Mesendoderm (in vitro differentiated cells): ENCODE measurements around the gene APLF.

Source experiments
- DNase-seq: peaks from one replicate; pipeline ENCODE4 v3.0.0; 2013
- H2AK5ac ChIP-seq: 2 replicates; pipeline ENCODE4 v1.6.1; 2013; ENCODE audit warnings: low read length, inconsistent platforms
- H2BK120ac ChIP-seq: 2 replicates; pipeline ENCODE4 v1.6.1; 2013; ENCODE audit warnings: low read depth, mild to moderate bottlenecking, low read length, moderate library complexity, mixed read lengths
- H2BK15ac ChIP-seq: replicated peaks from 2 replicates; pipeline ENCODE4 v1.6.1; 2013; ENCODE audit warnings: low read depth, mild to moderate bottlenecking, moderate library complexity
- H2BK5ac ChIP-seq: 2 replicates; pipeline ENCODE4 v1.6.1; 2013; ENCODE audit warnings: low read length, inconsistent platforms
- H3K18ac ChIP-seq: 2 replicates; pipeline ENCODE4 v1.6.1; 2013; ENCODE audit warnings: mild to moderate bottlenecking, low read length, mixed read lengths
- H3K23ac ChIP-seq: one replicate; pipeline ENCODE4 v1.6.1; 2013; ENCODE audit warnings: low read length
- H3K27ac ChIP-seq: 2 replicates; pipeline ENCODE4 v1.5.1; 2013; ENCODE audit warnings: low read depth, mild to moderate bottlenecking, inconsistent platforms, low read length, moderate library complexity
- H3K27me3 ChIP-seq: 2 replicates; pipeline ENCODE4 v1.6.1; 2013; ENCODE audit warnings: low read length, control low read depth, mild to moderate bottlenecking, inconsistent platforms; ENCODE audit not compliant: insufficient read depth, poor library complexity
- H3K36me3 ChIP-seq: 2 replicates; pipeline ENCODE4 v1.6.1; 2013; ENCODE audit warnings: low read length, inconsistent platforms; ENCODE audit not compliant: control insufficient read depth, insufficient read depth
- H3K4ac ChIP-seq: one replicate; pipeline ENCODE4 v1.6.1; 2013; ENCODE audit warnings: low read depth, mild to moderate bottlenecking, low read length, moderate library complexity
- H3K4me1 ChIP-seq: 2 replicates; pipeline ENCODE4 v1.6.1; 2013; ENCODE audit warnings: low read depth, low read length, inconsistent platforms; ENCODE audit not compliant: control insufficient read depth
- H3K4me2 ChIP-seq: 2 replicates; pipeline ENCODE4 v1.6.1; 2013; ENCODE audit warnings: low read length
- H3K4me3 ChIP-seq: 2 replicates; pipeline ENCODE4 v1.5.1; 2013; ENCODE audit warnings: mild to moderate bottlenecking, low read length
- H3K56ac ChIP-seq: one replicate; pipeline ENCODE4 v1.6.1; 2013; ENCODE audit warnings: low read length
- H3K79me1 ChIP-seq: 2 replicates; pipeline ENCODE4 v1.6.1; 2013; ENCODE audit warnings: low read length, inconsistent platforms
- H3K79me2 ChIP-seq: 2 replicates; pipeline ENCODE4 v1.6.1; 2013; ENCODE audit warnings: mild to moderate bottlenecking, low read length; ENCODE audit not compliant: control insufficient read depth, insufficient read depth
- H3K9ac ChIP-seq: 2 replicates; pipeline ENCODE4 v1.6.1; 2013; ENCODE audit warnings: low read length, inconsistent platforms
- H4K5ac ChIP-seq: one replicate; pipeline ENCODE4 v1.6.1; 2013; ENCODE audit warnings: low read length
- H4K8ac ChIP-seq: one replicate; pipeline ENCODE4 v1.6.1; 2013; ENCODE audit warnings: low read depth, mild to moderate bottlenecking, control low read depth, low read length, moderate library complexity
- WGBS: extraction: QIAGEN DNeasy Blood & Tissue Kit; methylation state at CpG from one replicate; pipeline ENCODE4 v1.1.7; 2013; ENCODE audit warnings: low lambda C conversion rate, missing lambda C conversion rate; ENCODE audit not compliant: insufficient coverage; ENCODE audit errors: extremely low coverage; 5-methylcytosine and 5-hydroxymethylcytosine counted together

APLF gene

GRCh38 chr2:68559692-68560091, 92.3 kb downstream of the APLF start:
- Histone ChIP-seq H3K4ac (no peak overlapping the region), H2AK5ac (no peak overlapping the region), H3K18ac (no peak overlapping the region), H2BK15ac (no peak overlapping the region), H4K8ac (no peak overlapping the region), H3K9ac (no peak overlapping the region), H3K4me1 (no peaks in the 10 kb centered on the region), H2BK5ac (no peak overlapping the region), H3K4me3 (no peak overlapping the region), H3K56ac (no peak overlapping the region), H3K27ac (no peak overlapping the region), H3K79me2 (no peaks in the 10 kb centered on the region), H3K79me1 (no peaks in the 10 kb centered on the region), H4K5ac (no peak overlapping the region), H3K23ac (no peak overlapping the region), H2BK120ac (no peak overlapping the region), H3K4me2 (no peak overlapping the region), H3K27me3 (no peaks in the 10 kb centered on the region), H3K36me3 (no peaks in the 10 kb centered on the region)
- DNase-seq: no peak
- no CpG with 5 or more reads among the region's 2 CpGs for WGBS

GRCh38 chr2:68560545-68560944, 93.2 kb downstream of the APLF start:
- H3K18ac ChIP-seq: no peak overlapping the region
- no peaks in the 10 kb centered on the region for H3K79me2 ChIP-seq
- H3K27ac ChIP-seq: no peak overlapping the region
- H3K56ac ChIP-seq: no peak overlapping the region
- no peak for DNase-seq
- H3K27me3 ChIP-seq: no peaks in the 10 kb centered on the region
- no peak overlapping the region for H2BK5ac ChIP-seq
- H3K4me3 ChIP-seq: no peak overlapping the region
- no peak overlapping the region for H4K5ac ChIP-seq
- WGBS: no CpG with 5 or more reads among the region's 2 CpGs
- H3K4me1 ChIP-seq: no peaks in the 10 kb centered on the region
- H4K8ac ChIP-seq: no peak overlapping the region
- no peaks in the 10 kb centered on the region for H3K36me3 ChIP-seq
- no peaks in the 10 kb centered on the region for H3K79me1 ChIP-seq
- H2BK15ac ChIP-seq: no peak overlapping the region
- no peak overlapping the region for H2BK120ac ChIP-seq
- no peak overlapping the region for H3K9ac ChIP-seq
- H3K4me2 ChIP-seq: no peak overlapping the region
- H2AK5ac ChIP-seq: no peak overlapping the region
- H3K23ac ChIP-seq: no peak overlapping the region
- no peak overlapping the region for H3K4ac ChIP-seq

GRCh38 chr2:68561372-68561771, 94.0 kb downstream of the APLF start:
- WGBS: no CpG with 5 or more reads among the region's 3 CpGs
- Histone ChIP-seq H3K36me3 (no peaks in the 10 kb centered on the region), H4K8ac (no peak overlapping the region), H3K18ac (no peak overlapping the region), H3K4me1 (no peaks in the 10 kb centered on the region), H2BK5ac (no peak overlapping the region), H3K4ac (no peak overlapping the region), H3K79me1 (no peaks in the 10 kb centered on the region), H3K79me2 (no peaks in the 10 kb centered on the region), H3K4me2 (no peak overlapping the region), H3K23ac (no peak overlapping the region), H3K56ac (no peak overlapping the region), H3K27ac (no peak overlapping the region), H3K9ac (no peak overlapping the region), H2AK5ac (no peak overlapping the region), H3K27me3 (no peaks in the 10 kb centered on the region), H4K5ac (no peak overlapping the region), H2BK15ac (no peak overlapping the region), H2BK120ac (no peak overlapping the region), H3K4me3 (no peak overlapping the region)
- DNase-seq: no peak

GRCh38 chr2:68562934-68563333, 95.5 kb downstream of the APLF start:
- H3K56ac ChIP-seq: no peak overlapping the region
- H3K23ac ChIP-seq: no peak overlapping the region
- no peak overlapping the region for H2BK5ac ChIP-seq
- no peak overlapping the region for H3K27ac ChIP-seq
- no peak overlapping the region for H3K4me2 ChIP-seq
- no peak overlapping the region for H2BK15ac ChIP-seq
- H2BK120ac ChIP-seq: no peak overlapping the region
- DNase-seq: no peak
- H3K79me2 ChIP-seq: no peaks in the 10 kb centered on the region
- no peak overlapping the region for H3K18ac ChIP-seq
- H2AK5ac ChIP-seq: no peak overlapping the region
- no peaks in the 10 kb centered on the region for H3K36me3 ChIP-seq
- no peak overlapping the region for H3K9ac ChIP-seq
- no peak overlapping the region for H3K4me3 ChIP-seq
- H4K5ac ChIP-seq: no peak overlapping the region
- H3K4me1 ChIP-seq: no peaks in the 10 kb centered on the region
- H3K4ac ChIP-seq: no peak overlapping the region
- WGBS: no CpG with 5 or more reads among the region's 2 CpGs
- no peaks in the 10 kb centered on the region for H3K79me1 ChIP-seq
- no peak overlapping the region for H4K8ac ChIP-seq
- H3K27me3 ChIP-seq: no peaks in the 10 kb centered on the region

- Histone ChIP-seq H3K4me3 (no peak overlapping the region), H3K36me3 (no peaks in the 10 kb centered on the region), H3K4me1 (no peaks in the 10 kb centered on the region), H3K9ac (no peak overlapping the region), H2AK5ac (no peak overlapping the region), H3K18ac (no peak overlapping the region), H3K79me1 (no peaks in the 10 kb centered on the region), H3K79me2 (no peaks in the 10 kb centered on the region), H2BK120ac (no peak overlapping the region), H2BK5ac (no peak overlapping the region), H3K23ac (no peak overlapping the region), H3K56ac (no peak overlapping the region), H2BK15ac (no peak overlapping the region), H3K27ac (no peak overlapping the region), H3K4me2 (no peak overlapping the region), H3K4ac (no peak overlapping the region), H4K5ac (no peak overlapping the region), H3K27me3 (no peaks in the 10 kb centered on the region), H4K8ac (no peak overlapping the region)
- WGBS: no CpG with 5 or more reads among the region's 2 CpGs
- no peak for DNase-seq
Measured at GRCh38 chr2:68564426-68564825, 97.0 kb downstream of the APLF start.

- no peak overlapping the region for H2BK15ac ChIP-seq
- no peak overlapping the region for H3K23ac ChIP-seq
- H2AK5ac ChIP-seq: no peak overlapping the region
- H3K4me3 ChIP-seq: no peak overlapping the region
- H2BK5ac ChIP-seq: no peak overlapping the region
- H3K9ac ChIP-seq: no peak overlapping the region
- no peaks in the 10 kb centered on the region for H3K36me3 ChIP-seq
- no peak for DNase-seq
- no peaks in the 10 kb centered on the region for H3K79me1 ChIP-seq
- H3K4ac ChIP-seq: no peak overlapping the region
- H3K27me3 ChIP-seq: no peaks in the 10 kb centered on the region
- H3K4me2 ChIP-seq: no peak overlapping the region
- H4K5ac ChIP-seq: no peak overlapping the region
- no peak overlapping the region for H3K27ac ChIP-seq
- H4K8ac ChIP-seq: no peak overlapping the region
- H3K18ac ChIP-seq: no peak overlapping the region
- no peak overlapping the region for H3K56ac ChIP-seq
- H3K4me1 ChIP-seq: no peaks in the 10 kb centered on the region
- no peaks in the 10 kb centered on the region for H3K79me2 ChIP-seq
- no peak overlapping the region for H2BK120ac ChIP-seq
Measured at GRCh38 chr2:68565273-68565672, 97.9 kb downstream of the APLF start.
